Fibroblast of lung (primary cell): Measurements from ENCODE around the gene B3GNT7.

Experiments used
- EZH2 ChIP-seq: IDR thresholded peaks from 2 replicates; pipeline ENCODE4 v1.5.1; 2012; ENCODE audit warnings: low read length, control low read depth, mild to moderate bottlenecking; ENCODE audit errors: missing control alignments
- TF ChIP-seq, protein P1 (sequence below), 2 donors: IDR thresholded peaks in 1 of 2; conservative IDR thresholded peaks in 1 of 2; 1 replicate in 1 of 2; 2 replicates in 1 of 2; pipeline ENCODE4 v1.5.1; 2011 to 2012; ENCODE audit warnings: low read length in 2 of 2, control low read depth in 1 of 2, inconsistent platforms in 1 of 2, low read depth in 1 of 2, mild to moderate bottlenecking in 1 of 2

DNA sequence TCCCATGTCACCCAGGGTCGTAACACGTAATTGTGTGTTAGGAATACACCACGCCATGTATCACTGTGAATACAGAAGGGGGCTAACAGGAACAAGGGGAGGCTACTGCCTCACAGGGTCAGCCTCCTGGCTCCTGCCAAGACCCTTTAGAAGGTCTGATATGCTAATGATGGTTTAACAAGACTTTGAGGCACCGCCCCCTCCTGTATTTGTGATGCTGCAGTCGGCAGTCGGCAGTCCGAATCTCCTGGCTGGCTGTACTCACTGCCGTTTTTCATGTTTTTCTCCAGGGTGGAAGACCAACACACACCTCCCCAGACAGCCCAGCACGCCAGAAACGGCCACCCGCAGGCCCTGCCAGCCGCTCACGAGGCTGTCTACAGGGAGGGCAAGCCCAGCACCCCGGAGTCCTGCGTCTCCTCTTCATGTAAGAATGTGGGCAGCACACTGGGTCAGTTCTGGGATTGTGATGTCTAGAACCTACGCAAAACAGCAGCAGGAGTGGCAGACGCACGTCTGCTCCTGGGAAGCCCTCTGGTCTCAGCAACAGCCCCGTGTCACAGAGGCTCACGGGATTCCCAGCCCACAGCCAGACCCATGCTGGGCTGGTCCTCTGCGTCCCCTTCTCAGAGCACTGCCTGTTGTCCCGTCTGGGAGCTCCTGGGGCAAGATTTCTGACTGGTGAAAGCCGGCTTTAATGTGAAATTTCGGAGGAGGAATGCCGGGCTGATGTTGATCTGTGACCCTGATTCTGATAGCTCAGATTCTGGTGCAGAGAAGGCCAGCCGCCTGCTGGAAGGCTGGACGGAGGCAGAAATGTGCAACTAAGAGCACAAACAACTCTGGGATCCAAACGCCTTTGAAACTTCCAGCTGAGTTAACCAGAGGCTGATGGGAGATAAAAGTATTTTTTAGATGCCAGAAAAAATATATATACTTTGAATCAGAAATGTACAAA lies 39.7 kb upstream of the B3GNT7 start:
- TF ChIP-seq, protein P1, sequence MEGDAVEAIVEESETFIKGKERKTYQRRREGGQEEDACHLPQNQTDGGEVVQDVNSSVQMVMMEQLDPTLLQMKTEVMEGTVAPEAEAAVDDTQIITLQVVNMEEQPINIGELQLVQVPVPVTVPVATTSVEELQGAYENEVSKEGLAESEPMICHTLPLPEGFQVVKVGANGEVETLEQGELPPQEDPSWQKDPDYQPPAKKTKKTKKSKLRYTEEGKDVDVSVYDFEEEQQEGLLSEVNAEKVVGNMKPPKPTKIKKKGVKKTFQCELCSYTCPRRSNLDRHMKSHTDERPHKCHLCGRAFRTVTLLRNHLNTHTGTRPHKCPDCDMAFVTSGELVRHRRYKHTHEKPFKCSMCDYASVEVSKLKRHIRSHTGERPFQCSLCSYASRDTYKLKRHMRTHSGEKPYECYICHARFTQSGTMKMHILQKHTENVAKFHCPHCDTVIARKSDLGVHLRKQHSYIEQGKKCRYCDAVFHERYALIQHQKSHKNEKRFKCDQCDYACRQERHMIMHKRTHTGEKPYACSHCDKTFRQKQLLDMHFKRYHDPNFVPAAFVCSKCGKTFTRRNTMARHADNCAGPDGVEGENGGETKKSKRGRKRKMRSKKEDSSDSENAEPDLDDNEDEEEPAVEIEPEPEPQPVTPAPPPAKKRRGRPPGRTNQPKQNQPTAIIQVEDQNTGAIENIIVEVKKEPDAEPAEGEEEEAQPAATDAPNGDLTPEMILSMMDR (conservative IDR thresholded peaks at IDR 0.05 in 1 of 2, IDR thresholded peaks at IDR 0.05 in 1 of 2; ENCODE audit: low read depth in 1 of 2, low read length in 2 of 2) = peak; percentile 10 to 13
- TF ChIP-seq EZH2 = no peak
